SU-DHL-6 (cell line): Measurements from ENCODE around the gene SUGCT.

Experiments used
- H2AFZ ChIP-seq: fragments of 200-600 bp; sonication (generic); 2 replicates; pipeline ENCODE4 v1.6.1; 2014; ENCODE audit warnings: low read depth, mild to moderate bottlenecking, moderate library complexity, mixed read lengths, antibody characterized with exemption, low read length; ENCODE audit not compliant: severe bottlenecking
- H3F3A ChIP-seq: fragments of 200-600 bp; shearing (Covaris generic); 2 replicates; pipeline ENCODE4 v1.6.0; 2016; ENCODE audit warnings: antibody characterized with exemption, mild to moderate bottlenecking; ENCODE audit not compliant: insufficient read depth
- H3K27ac ChIP-seq: fragments of 200-600 bp; sonication (generic); 2 replicates; pipeline ENCODE4 v1.5.1; 2016; ENCODE audit warnings: low read depth, mild to moderate bottlenecking, low read length, moderate library complexity, mixed read lengths
- H3K27me3 ChIP-seq: fragments of 200-600 bp; sonication (generic), shearing (Covaris generic); 2 replicates; pipeline ENCODE4 v1.6.0; 2014; ENCODE audit warnings: mild to moderate bottlenecking, low read length
- H3K36me3 ChIP-seq: fragments of 200-600 bp; sonication (generic); 2 replicates; pipeline ENCODE4 v1.6.1; 2014; ENCODE audit warnings: mild to moderate bottlenecking, low read length, mixed read lengths
- H3K4me2 ChIP-seq: fragments of 300-600, 200-600 bp; shearing (Covaris generic), sonication (generic); 2 replicates; pipeline ENCODE4 v1.6.0; 2014; ENCODE audit warnings: low read length, low read depth, mild to moderate bottlenecking; ENCODE audit not compliant: poor library complexity, severe bottlenecking
- H3K4me3 ChIP-seq: fragments of 200-600 bp; sonication (generic); 2 replicates; pipeline ENCODE4 v1.5.1; 2014; ENCODE audit warnings: antibody characterized with exemption, low read length, mild to moderate bottlenecking, mixed read lengths; ENCODE audit not compliant: insufficient read depth, poor library complexity, severe bottlenecking
- H3K79me2 ChIP-seq: fragments of 200-600 bp; sonication (generic); 2 replicates; pipeline ENCODE4 v1.6.1; 2014; ENCODE audit warnings: mild to moderate bottlenecking, low read length, moderate library complexity; ENCODE audit not compliant: insufficient read depth
- H3K9ac ChIP-seq: fragments of 200-600 bp; sonication (generic); 2 replicates; pipeline ENCODE4 v1.7.0; 2014; ENCODE audit warnings: mild to moderate bottlenecking, low read length
- H3K9me2 ChIP-seq: fragments of 200-600 bp; sonication (generic); replicated peaks from 2 replicates; pipeline ENCODE4 v1.6.1; 2014; ENCODE audit warnings: low read length; ENCODE audit not compliant: insufficient read depth
- H3K9me3 ChIP-seq: fragments of 200-600 bp; sonication (generic); 2 replicates; pipeline ENCODE4 v1.6.1; 2014; ENCODE audit warnings: low read length, mixed read lengths; ENCODE audit not compliant: insufficient read depth
- H4K20me1 ChIP-seq: fragments of 200-600 bp; sonication (generic); 2 replicates; pipeline ENCODE4 v1.6.1; 2014; ENCODE audit warnings: low read depth, mild to moderate bottlenecking, antibody characterized with exemption, low read length, moderate library complexity, mixed read lengths
- CTCF ChIP-seq: fragments of 200-600 bp; sonication (generic); IDR thresholded peaks from one replicate; pipeline ENCODE4 v1.5.1; 2017; ENCODE audit warnings: antibody characterized with exemption, mild to moderate bottlenecking, low read length, moderate library complexity; ENCODE audit not compliant: insufficient read depth, poor library complexity, severe bottlenecking
- EZH2phosphoT487 ChIP-seq: fragments of 200-600 bp; sonication (generic), shearing (Covaris generic); conservative IDR thresholded peaks from 2 replicates; pipeline ENCODE4 v1.6.1; 2018; ENCODE audit warnings: mild to moderate bottlenecking, antibody characterized with exemption, low read length, moderate library complexity, mixed read lengths

The SUGCT gene

GRCh38 chr7:40428421-40428820 is 293.6 kb downstream of the SUGCT start:
- no peak overlapping the region for H3K9ac ChIP-seq
- TF ChIP-seq CTCF (no peak), EZH2phosphoT487 (no peak)
- H4K20me1 ChIP-seq = no peaks in the 10 kb centered on the region
- H3K79me2 ChIP-seq = no peaks in the 10 kb centered on the region
- H3K27ac ChIP-seq = no peak overlapping the region
- H3K27me3 ChIP-seq = no peaks in the 10 kb centered on the region
- H3K4me2 ChIP-seq = no peak overlapping the region
- H3K4me3 ChIP-seq = no peak overlapping the region
- H3F3A ChIP-seq = no peaks in the 10 kb centered on the region
- H2AFZ ChIP-seq = no peak overlapping the region
- H3K9me2 ChIP-seq = no peaks in the 10 kb centered on the region
- H3K9me3 ChIP-seq = no peaks in the 10 kb centered on the region
- no peaks in the 10 kb centered on the region for H3K36me3 ChIP-seq

DNA sequence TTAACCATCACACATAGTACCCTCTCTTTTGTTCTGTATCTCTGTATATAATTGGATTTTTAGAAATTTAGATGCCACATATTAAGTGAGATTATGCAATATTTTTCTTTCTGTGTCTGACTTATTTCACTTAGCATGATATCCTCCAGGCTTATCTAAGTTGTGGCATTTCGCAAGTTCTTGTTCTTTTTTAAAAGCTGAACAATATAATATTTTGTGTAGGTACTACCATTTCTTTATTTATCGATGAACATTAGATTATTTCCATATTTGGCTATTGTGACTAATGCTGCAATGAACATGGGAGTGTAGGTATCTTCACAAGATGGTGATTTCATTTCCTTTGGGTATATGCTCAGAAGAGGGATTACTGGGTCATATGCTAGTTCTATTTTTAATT is 295.0 kb downstream of the SUGCT start:
- no peak overlapping the region for H3K27ac ChIP-seq
- no peaks in the 10 kb centered on the region for H3K79me2 ChIP-seq
- H3K4me3 ChIP-seq = no peak overlapping the region
- H3K9me3 ChIP-seq = no peaks in the 10 kb centered on the region
- no peaks in the 10 kb centered on the region for H4K20me1 ChIP-seq
- H3K9ac ChIP-seq = no peak overlapping the region
- H3K27me3 ChIP-seq = no peaks in the 10 kb centered on the region
- no peaks in the 10 kb centered on the region for H3K9me2 ChIP-seq
- no peaks in the 10 kb centered on the region for H3F3A ChIP-seq
- TF ChIP-seq CTCF (no peak), EZH2phosphoT487 (no peak)
- H3K4me2 ChIP-seq = no peak overlapping the region
- H2AFZ ChIP-seq = no peak overlapping the region
- no peaks in the 10 kb centered on the region for H3K36me3 ChIP-seq

GRCh38 chr7:40432046-40432445 is 297.2 kb downstream of the SUGCT start:
- Histone ChIP-seq H3K9ac (no peak overlapping the region), H3F3A (no peaks in the 10 kb centered on the region), H3K79me2 (no peaks in the 10 kb centered on the region), H3K4me3 (no peak overlapping the region), H3K9me2 (no peaks in the 10 kb centered on the region), H3K27me3 (no peaks in the 10 kb centered on the region), H3K4me2 (no peak overlapping the region), H3K36me3 (no peaks in the 10 kb centered on the region), H3K27ac (no peak overlapping the region), H3K9me3 (no peaks in the 10 kb centered on the region), H4K20me1 (no peaks in the 10 kb centered on the region), H2AFZ (no peak overlapping the region)
- TF ChIP-seq CTCF (no peak), EZH2phosphoT487 (no peak)
